Endothelial cell of umbilical vein (primary cell): ENCODE results near the gene CEACAM21. TPM values are rescaled to one million over a fixed set of nuclear protein-coding genes. Genes with fewer than 3 reads are reported as not detected.

Experiments used
- BruUV-seq: library from RNA; stranded (reverse); fragments of 400-500 nt; replicated peaks from 2 replicates; lab custom pipeline; 2021; lab: Mats Ljungman, UMichigan
- CTCF ChIA-PET: fragments of 300-600, 350-600 bp; sonication (Branson Sonifier 250); formaldehyde crosslinking; loops from one replicate; lab custom pipeline; 2021; ENCODE audit warnings: antibody characterized with exemption, inconsistent platforms; lab: Charles Lee
- POLR2A ChIA-PET: fragments of 300-600, 350-600 bp; sonication (Branson Sonifier 250); formaldehyde crosslinking; loops from one replicate; lab custom pipeline; 2021; ENCODE audit warnings: antibody characterized with exemption, inconsistent platforms; lab: Charles Lee
- DNase-seq: peaks from one replicate; pipeline ENCODE4 v3.0.0-alpha.2; 2011; ENCODE audit warnings: low read depth, low spot score
- FAIRE-seq: peaks from 2 replicates; lab custom pipeline; 2011; peaks lifted over from hg19 to GRCh38; lab: Jason Lieb, UNC
- H2AFZ ChIP-seq: 2 replicates; pipeline ENCODE4 v1.6.0; 2012; ENCODE audit warnings: low read depth, low read length, control low read depth, inconsistent platforms
- H3K27ac ChIP-seq: 2 replicates; pipeline ENCODE4 v1.5.1; 2011; ENCODE audit warnings: low read depth, mild to moderate bottlenecking, control low read depth, low read length, moderate library complexity; ENCODE audit not compliant: insufficient read depth
- H3K27me3 ChIP-seq, 2 experiments: 2 replicates each; pipeline versions ENCODE4 v1.6.0 to v1.6.1; 2011; ENCODE audit warnings: low read length in 2 of 2, mixed read lengths in 1 of 2; ENCODE audit not compliant: control insufficient read depth in 2 of 2, insufficient read depth in 2 of 2
- H3K36me3 ChIP-seq, 2 experiments: 2 replicates in 1 of 2; 3 replicates in 1 of 2; pipeline ENCODE4 v1.5.1; 2011; ENCODE audit warnings: low read length in 2 of 2, mild to moderate bottlenecking in 1 of 2, moderate library complexity in 1 of 2; ENCODE audit not compliant: control insufficient read depth in 2 of 2, insufficient read depth in 2 of 2; ENCODE audit errors: extremely low read depth in 1 of 2
- H3K4me1 ChIP-seq: 3 replicates; pipeline ENCODE4 v1.5.1; 2011; ENCODE audit warnings: mild to moderate bottlenecking, low read length; ENCODE audit not compliant: control insufficient read depth, insufficient read depth; ENCODE audit errors: extremely low read depth
- H3K4me2 ChIP-seq: 2 replicates; pipeline ENCODE4 v1.6.1; 2011; ENCODE audit warnings: low read length, control low read depth, mixed read lengths; ENCODE audit not compliant: insufficient read depth
- H3K4me3 ChIP-seq, 3 experiments: fragments of 200-600 bp in 1 of 3; sonication (generic), shearing (Covaris generic) in 1 of 3; replicated peaks in 1 of 3; 2 replicates each; pipeline ENCODE4 v1.5.1; 2011 to 2016; ENCODE audit warnings: control low read depth in 3 of 3, low read length in 3 of 3, mild to moderate bottlenecking in 2 of 3, inconsistent platforms in 1 of 3, low read depth in 1 of 3, moderate library complexity in 1 of 3; ENCODE audit not compliant: insufficient read depth in 1 of 3
- H3K79me2 ChIP-seq: 2 replicates; pipeline ENCODE4 v1.6.0; 2012; ENCODE audit warnings: low read length, inconsistent platforms; ENCODE audit not compliant: control insufficient read depth, insufficient read depth
- H3K9ac ChIP-seq: replicated peaks from 2 replicates; pipeline ENCODE3; 2011; ENCODE audit warnings: low read length, control low read depth; ENCODE audit not compliant: insufficient read depth; ENCODE audit errors: extremely low read depth
- H3K9me1 ChIP-seq: replicated peaks from 3 replicates; pipeline ENCODE4 v1.6.0; 2011; ENCODE audit warnings: mild to moderate bottlenecking, low read length; ENCODE audit not compliant: control insufficient read depth, insufficient read depth; ENCODE audit errors: extremely low read depth
- H3K9me3 ChIP-seq: replicated peaks from 2 replicates; pipeline ENCODE4 v1.5.1; 2012; ENCODE audit warnings: low read length, inconsistent platforms; ENCODE audit not compliant: control insufficient read depth, insufficient read depth
- H4K20me1 ChIP-seq: replicated peaks from 2 replicates; pipeline ENCODE3; 2011; ENCODE audit warnings: mild to moderate bottlenecking, low read length; ENCODE audit not compliant: control insufficient read depth, insufficient read depth; ENCODE audit errors: extremely low read depth
- CTCF ChIP-seq, 2 donors: IDR thresholded peaks; 1 replicate in 1 of 2; 2 replicates in 1 of 2; pipeline ENCODE4 v1.5.1; 2011; ENCODE audit warnings: low read length in 2 of 2, mild to moderate bottlenecking in 2 of 2, moderate library complexity in 2 of 2, control low read depth in 1 of 2, inconsistent platforms in 1 of 2, low read depth in 1 of 2; ENCODE audit not compliant: insufficient read depth in 1 of 2; ENCODE audit errors: extremely low read depth in 1 of 2
- EZH2 ChIP-seq: IDR thresholded peaks from 2 replicates; pipeline ENCODE4 v1.6.1; 2012; ENCODE audit warnings: borderline replicate concordance, low read depth, mild to moderate bottlenecking, moderate library complexity, low read length, inconsistent platforms; ENCODE audit not compliant: severe bottlenecking
- FOS ChIP-seq: IDR thresholded peaks from 2 replicates; pipeline ENCODE4 v1.6.1; 2011; ENCODE audit warnings: mild to moderate bottlenecking, low read length, moderate library complexity, borderline replicate concordance; ENCODE audit not compliant: insufficient read depth
- GATA2 ChIP-seq: IDR thresholded peaks from 2 replicates; pipeline ENCODE4 v1.7.0; 2011; ENCODE audit warnings: low read depth, mild to moderate bottlenecking, moderate library complexity, mixed read lengths, low read length; ENCODE audit not compliant: insufficient read length, insufficient read depth
- JUN ChIP-seq: IDR thresholded peaks from 2 replicates; pipeline ENCODE4 v1.6.1; 2011; ENCODE audit warnings: borderline replicate concordance, low read depth; ENCODE audit not compliant: insufficient read length, insufficient read depth
- MAX ChIP-seq: IDR thresholded peaks from 2 replicates; pipeline ENCODE4 v1.6.1; 2011; ENCODE audit not compliant: insufficient read depth, insufficient read length
- MYC ChIP-seq: IDR thresholded peaks from one replicate; pipeline ENCODE4 v1.6.1; 2011; ENCODE audit warnings: mild to moderate bottlenecking, low read depth, low read length
- POLR2A ChIP-seq: IDR thresholded peaks from 2 replicates; pipeline ENCODE4 v1.6.1; 2012; ENCODE audit warnings: low read depth, mild to moderate bottlenecking, control low read depth, low read length
- POLR2AphosphoS5 ChIP-seq: IDR thresholded peaks from 2 replicates; pipeline ENCODE4 v1.6.1; 2012; ENCODE audit warnings: low read depth, mild to moderate bottlenecking, control low read depth, low read length, moderate library complexity; ENCODE audit not compliant: insufficient read depth
- dilution Hi-C: fragments of 300-500 bp; cut with MboI; formaldehyde crosslinking; loops from one replicate; pipeline ENCODE4 v1.15.0; 2019; ENCODE audit warnings: low sequenced_read_pairs; ENCODE audit not compliant: extremely low pct_ligation_motif_present
- intact Hi-C: fragments of 100-400 bp; cut with micrococcal nuclease; formaldehyde crosslinking; loops from one replicate; pipeline ENCODE4 v1.10.0; 2022
- polyA plus RNA-seq, 4 experiments: library from polyadenylated mRNA; depleted of rRNA in 3 of 4; stranded (reverse) in 3 of 4; unstranded in 1 of 4; fragments of >200 nt; gene quantifications; 2 replicates each; pipeline versions ENCODE4 v1.2.1 to v1.2.3, GENCODE V29; 2011 to 2012; ENCODE audit warnings: missing spikeins in 1 of 4
- total RNA-seq: library from RNA; stranded (reverse); gene quantifications from 2 replicates; pipeline ENCODE4 v1.2.3, GENCODE V29; 2021

CEACAM21 gene
- total and polyA plus RNA-seq, 2 donors (not counting 3 experiments of a cell fraction or from before 2014, with no cell fraction given) = 0.81 to 1.7 TPM

- dilution Hi-C loops (no loop called here), intact Hi-C loops (loop anchor here (5.0 kb wide), 1 partner anchor 195 kb away; the partner anchor contains the start of gene TGFB1)
- no peak for FAIRE-seq
- ChIA-PET POLR2A (no interaction called here), CTCF (interaction anchor here (0.6 to 4.2 kb wide), 7 partner anchors 9 to 169 kb away, joined by 3 to 28 read pairs (median 6); partner anchors contain the start of gene DMAC2)
- no peak overlapping the region for H3K27ac ChIP-seq
- H3K9ac ChIP-seq = no peak overlapping the region
- no peaks in the 10 kb centered on the region for H3K36me3 ChIP-seq
- no peak for TF ChIP-seq JUN
- TF ChIP-seq POLR2AphosphoS5 = no peak
- no peak for TF ChIP-seq EZH2
- no peak for TF ChIP-seq MAX
- no peak for TF ChIP-seq GATA2
- no peak for TF ChIP-seq FOS
- no peak for TF ChIP-seq MYC
- no peaks in the 10 kb centered on the region for H3K9me1 ChIP-seq
- no peaks in the 10 kb centered on the region for H3K27me3 ChIP-seq
- H3K4me1 ChIP-seq = peaks cover 38% of the 10 kb centered on the region
- DNase-seq = no peak
- no peaks in the 10 kb centered on the region for H4K20me1 ChIP-seq
- H2AFZ ChIP-seq = no peak overlapping the region
- no TSS peak for BruUV-seq
- H3K9me3 ChIP-seq = no peaks in the 10 kb centered on the region
- H3K4me3 ChIP-seq = no peak overlapping the region
- no peaks in the 10 kb centered on the region for H3K79me2 ChIP-seq
- H3K4me2 ChIP-seq = no peak overlapping the region
Measured at GRCh38 chr19:41546961-41547360, 29.0 kb upstream of the CEACAM21 start.

GRCh38 chr19:41547569-41547968, 28.4 kb upstream of the CEACAM21 start:
- TF ChIP-seq POLR2AphosphoS5 (no peak), EZH2 (no peak), JUN (no peak), GATA2 (no peak), CTCF (IDR thresholded peaks at IDR 0.05; ENCODE audit: extremely low read depth in 1 of 2, insufficient read depth in 1 of 2, low read depth in 1 of 2, low read length in 2 of 2) (no peak), POLR2A (no peak), MAX (no peak), FOS (no peak), MYC (no peak)
- no peak overlapping the region for H3K9ac ChIP-seq
- no peak for DNase-seq
- no TSS peak for BruUV-seq
- H3K4me3 ChIP-seq = no peak overlapping the region
- peaks cover 38% of the 10 kb centered on the region for H3K4me1 ChIP-seq
- FAIRE-seq = no peak
- H3K4me2 ChIP-seq = no peak overlapping the region
- H3K9me1 ChIP-seq = no peaks in the 10 kb centered on the region
- ChIA-PET POLR2A (interaction anchor here (1.9 kb wide), 1 partner anchor 68 kb away, joined by 10 read pairs; no protein-coding TSS in a partner anchor), CTCF (interaction anchor here (1.2 to 4.2 kb wide), 5 partner anchors 9 to 99 kb away, joined by 4 to 28 read pairs (median 16); no protein-coding TSS in a partner anchor)
- no peaks in the 10 kb centered on the region for H3K79me2 ChIP-seq
- H3K9me3 ChIP-seq = no peaks in the 10 kb centered on the region
- intact Hi-C loops = loop anchor here (5.0 kb wide), 1 partner anchor 195 kb away; the partner anchor contains the start of gene TGFB1
- H3K27me3 ChIP-seq = no peaks in the 10 kb centered on the region
- no peak overlapping the region for H3K27ac ChIP-seq
- H4K20me1 ChIP-seq = no peaks in the 10 kb centered on the region
- H2AFZ ChIP-seq = no peak overlapping the region
- H3K36me3 ChIP-seq = no peaks in the 10 kb centered on the region
- dilution Hi-C loops = no loop called here
